Ishikawa (cell line): ENCODE results near the gene DCUN1D3.

Experiments used
- CEBPB ChIP-seq: IDR thresholded peaks from 2 replicates; pipeline ENCODE4 v1.6.1; 2012
- EP300 ChIP-seq: IDR thresholded peaks from 2 replicates; pipeline ENCODE4 v1.6.1; 2012; ENCODE audit warnings: borderline replicate concordance
- FOXM1 ChIP-seq: IDR thresholded peaks from 2 replicates; pipeline ENCODE4 v1.6.1; 2012; ENCODE audit warnings: low read depth, borderline replicate concordance
- RAD21 ChIP-seq: IDR thresholded peaks from 2 replicates; pipeline ENCODE4 v1.6.1; 2012; ENCODE audit warnings: low read depth
- YY1 ChIP-seq: IDR thresholded peaks from 2 replicates; pipeline ENCODE4 v1.6.1; 2012; ENCODE audit warnings: low read depth
- TF ChIP-seq, protein P1 (sequence below): IDR thresholded peaks from 2 replicates; pipeline ENCODE4 v1.6.1; 2012

DNA sequence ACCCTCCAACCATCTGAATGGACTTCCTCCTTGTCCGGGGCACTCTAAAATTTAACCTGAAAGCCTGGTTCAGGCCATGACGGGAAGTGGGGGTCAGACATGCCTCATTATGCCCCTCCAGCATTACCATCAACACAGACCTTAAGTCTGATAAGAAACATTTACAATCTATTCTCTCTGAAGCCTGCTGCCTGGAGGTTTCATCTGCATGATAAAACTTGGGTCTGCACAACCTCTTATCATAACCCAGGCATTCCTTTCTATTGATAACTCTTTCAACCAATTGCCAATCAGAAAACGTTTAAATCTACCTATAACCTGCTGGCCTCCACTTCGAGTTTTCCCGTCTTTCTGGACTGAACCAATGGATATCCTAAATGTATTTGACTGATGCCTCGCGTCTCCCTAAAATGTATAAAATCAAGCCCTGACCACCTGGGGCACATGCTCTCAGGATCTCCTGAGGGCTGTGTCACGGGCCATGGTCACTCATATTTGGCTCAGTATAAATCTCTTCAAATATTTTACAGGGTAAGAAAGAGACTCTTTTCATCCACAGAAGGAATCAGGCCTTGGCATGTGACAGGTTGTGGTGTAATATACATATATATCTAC, 46.0 kb upstream of the DCUN1D3 start:
- TF ChIP-seq RAD21 (no peak), EP300 (no peak), FOXM1 (no peak), CEBPB (no peak), YY1 (no peak)
- TF ChIP-seq, protein P1, sequence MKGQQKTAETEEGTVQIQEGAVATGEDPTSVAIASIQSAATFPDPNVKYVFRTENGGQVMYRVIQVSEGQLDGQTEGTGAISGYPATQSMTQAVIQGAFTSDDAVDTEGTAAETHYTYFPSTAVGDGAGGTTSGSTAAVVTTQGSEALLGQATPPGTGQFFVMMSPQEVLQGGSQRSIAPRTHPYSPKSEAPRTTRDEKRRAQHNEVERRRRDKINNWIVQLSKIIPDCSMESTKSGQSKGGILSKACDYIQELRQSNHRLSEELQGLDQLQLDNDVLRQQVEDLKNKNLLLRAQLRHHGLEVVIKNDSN: no peak
